ENCODE measurements around the gene OSBPL6. TPM values are rescaled to one million over a fixed set of nuclear protein-coding genes. Genes with fewer than 3 reads are reported as not detected.

OSBPL6 gene
- total and polyA plus RNA-seq, 10 of the 15 experiments (the other 5 are each of a cell fraction or from before 2014, with no cell fraction given), result 0.01 to 0.08 (median 0.03) TPM; not detected in 5

GRCh38 chr2:178404368-178404767, 210.1 kb downstream of the OSBPL6 start (continued):
- TF ChIP-seq BCL3 (IDR thresholded peaks at IDR 0.05; ENCODE audit: borderline replicate concordance, insufficient read depth, low read depth, low read length, poor library complexity, severe bottlenecking) (peak; percentile 90), RCOR1 (conservative IDR thresholded peaks at IDR 0.05; ENCODE audit: low read depth, low read length) (no peak), IRF3 (IDR thresholded peaks at IDR 0.05) (no peak), HDAC2 (IDR thresholded peaks at IDR 0.05) (no peak), IKZF1 (conservative IDR thresholded peaks at IDR 0.05) (peak; percentile 92), PAX8 (IDR thresholded peaks at IDR 0.05) (no peak), TCF7 (IDR thresholded peaks at IDR 0.05; ENCODE audit: borderline replicate concordance) (peak; percentile 56; the same call in 1 of the 2 replicates), EP300 (IDR thresholded peaks at IDR 0.05; ENCODE audit: borderline replicate concordance in 1 of 2, control insufficient read depth in 1 of 2, low read depth in 2 of 2, low read length in 2 of 2) (peak; percentile 99 to 100), PBX3 (IDR thresholded peaks at IDR 0.05; ENCODE audit: insufficient replicate concordance, low read depth, low read length) (peak; percentile 74), CEBPB (IDR thresholded peaks at IDR 0.05; ENCODE audit: borderline replicate concordance in 1 of 2, low read depth in 2 of 2, low read length in 2 of 2) (peak in 1 of 2 experiments; percentile 93; a peak in 1 of 4 replicates), RBBP5 (conservative IDR thresholded peaks at IDR 0.05) (no peak), STAT3 (IDR thresholded peaks at IDR 0.05; ENCODE audit: low read depth, low read length) (no peak), IRF4 (IDR thresholded peaks at IDR 0.05; ENCODE audit: low read depth, low read length) (peak; percentile 99), NFIC (IDR thresholded peaks at IDR 0.05; ENCODE audit: low read depth, low read length) (peak; percentile 96), MTA3 (IDR thresholded peaks at IDR 0.05; ENCODE audit: borderline replicate concordance, low read length) (peak; percentile 97), NR2F1 (conservative IDR thresholded peaks at IDR 0.05) (peak; percentile 90), REST (IDR thresholded peaks at IDR 0.05; ENCODE audit: low read depth, low read length) (peak; percentile 45; the same call in 1 of the 2 replicates), RUNX3 (IDR thresholded peaks at IDR 0.05; ENCODE audit: low read length) (peak; percentile 98), YY1 (IDR thresholded peaks at IDR 0.05; ENCODE audit: low read depth, low read length) (peak; percentile 45; the same call in 1 of the 2 replicates), SUPT20H (IDR thresholded peaks at IDR 0.05; ENCODE audit: borderline replicate concordance, control insufficient read depth, low read depth, low read length) (no peak), MTA2 (IDR thresholded peaks at IDR 0.05; ENCODE audit: low read depth) (peak; percentile 88), SPI1 (IDR thresholded peaks at IDR 0.05; ENCODE audit: borderline replicate concordance, insufficient read depth, low read depth, low read length) (no peak), NFYA (IDR thresholded peaks at IDR 0.05; ENCODE audit: borderline replicate concordance, low read depth, low read length) (no peak)
